Hindlimb muscle (tissue), 1 donor: ENCODE data around the gene ADK. TPM values are rescaled to one million over a fixed set of nuclear protein-coding genes. Genes with fewer than 3 reads are reported as not detected.
"Not testable (repeated sequence)": the region's sequence is repeated elsewhere in the genome, so short reads cannot be mapped to it uniquely, and the experiment has no call there.

ENCODE experiments used
- DNase-seq: peaks from one replicate; pipeline ENCODE4 v3.0.0-alpha.2; 2013
- polyA plus RNA-seq: library from polyadenylated mRNA; unstranded; fragments of 120-200 nt; gene quantifications from one replicate; pipeline ENCODE4 v1.2.1, GENCODE V29; 2013; ENCODE audit not compliant: insufficient read length

ADK gene
- polyA plus RNA-seq, 1 donor: 30.8 TPM

- DNase-seq: no peak
Measured at GRCh38 chr10:74306227-74306982, 155.4 kb downstream of the ADK start.

GRCh38 chr10:74307061-74307651 lies 156.1 kb downstream of the ADK start:
- no peak for DNase-seq

DNA sequence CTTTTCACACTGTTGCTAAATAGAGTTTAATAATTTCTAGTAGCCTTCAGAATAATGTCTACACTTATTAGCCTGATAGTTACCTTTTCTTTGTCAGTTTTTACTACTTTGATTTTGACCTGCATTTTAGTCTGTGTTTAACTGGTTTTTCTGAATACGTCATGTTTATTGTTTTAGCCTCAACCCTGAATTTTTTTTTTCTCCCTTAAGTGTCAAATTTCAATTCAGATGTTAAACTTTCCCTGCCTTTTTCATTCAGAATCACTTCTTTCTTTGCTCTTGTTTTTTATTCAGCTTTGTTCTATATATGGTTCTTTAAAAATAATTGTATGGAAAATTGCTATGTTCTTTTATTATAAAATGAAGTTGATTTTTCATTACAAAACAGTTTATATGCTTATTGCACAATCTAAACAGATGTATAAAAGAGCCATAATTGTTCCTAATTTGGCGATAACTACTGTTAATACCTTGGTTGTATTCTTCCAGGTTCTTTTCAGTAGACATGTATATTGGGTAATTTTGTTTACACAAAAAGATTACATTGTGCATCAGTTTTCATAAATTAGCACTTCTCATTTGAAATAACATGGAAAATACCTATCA lies 159.7 kb downstream of the ADK start:
- no peak for DNase-seq

DNA sequence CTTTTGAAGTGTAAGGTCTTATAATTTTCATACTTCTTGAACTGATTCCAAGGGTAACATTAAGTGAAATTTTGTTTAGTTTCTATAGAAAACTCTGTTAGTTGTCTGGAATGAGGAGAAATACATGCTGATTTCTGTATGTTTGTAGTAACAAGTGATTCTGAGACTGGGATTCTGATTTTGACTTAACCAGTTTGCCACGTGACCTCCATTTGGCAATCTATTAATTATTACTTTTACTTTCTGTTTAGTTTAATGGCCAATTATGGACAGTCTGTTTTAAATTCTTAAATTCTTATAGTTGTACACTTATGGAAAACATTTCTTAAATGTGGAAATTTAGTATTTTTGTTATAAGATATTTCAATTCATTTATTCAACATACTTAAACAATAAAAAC lies 163.1 kb downstream of the ADK start:
- DNase-seq: no peak

DNA sequence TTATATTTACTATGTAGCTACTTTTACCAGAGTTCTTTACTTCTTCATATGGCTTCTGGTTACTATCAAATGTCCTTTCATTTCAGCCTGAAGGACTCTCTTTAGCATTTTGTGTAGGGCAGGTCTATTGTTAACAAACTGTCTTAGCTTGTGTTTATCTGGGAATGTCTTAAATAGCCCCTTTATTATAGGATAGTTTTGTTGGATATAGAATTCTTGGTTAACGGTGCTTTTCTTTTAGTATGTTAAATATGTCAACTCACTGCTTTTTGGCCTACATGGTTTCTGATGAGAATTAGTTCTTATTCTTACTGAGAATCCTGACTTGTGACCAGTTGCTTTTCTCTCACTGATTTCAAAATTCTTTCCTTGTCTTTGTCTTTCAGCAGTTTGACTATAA lies 169.0 kb downstream of the ADK start:
- no peak for DNase-seq

GRCh38 chr10:74320717-74321116 lies 169.7 kb downstream of the ADK start:
- no peak for DNase-seq

DNA sequence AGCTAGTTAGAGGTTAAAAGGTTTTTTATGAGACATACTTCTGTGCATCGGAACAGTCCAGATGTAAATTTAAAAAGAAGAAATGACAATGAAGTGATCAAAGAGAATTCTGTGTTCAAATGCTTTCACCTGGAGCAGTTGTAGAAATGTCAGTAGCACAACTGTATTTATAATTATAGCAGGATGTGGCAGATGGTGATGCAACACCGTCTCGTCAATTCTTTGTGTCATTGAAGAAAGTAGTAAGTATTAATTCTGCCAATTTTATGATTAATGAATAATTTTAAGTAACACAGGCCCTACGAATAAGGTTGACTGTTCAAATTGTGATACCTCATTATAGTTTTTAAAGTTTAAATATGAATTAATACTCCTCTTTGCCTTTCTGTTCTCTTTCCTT lies 171.1 kb downstream of the ADK start:
- no peak for DNase-seq

DNA sequence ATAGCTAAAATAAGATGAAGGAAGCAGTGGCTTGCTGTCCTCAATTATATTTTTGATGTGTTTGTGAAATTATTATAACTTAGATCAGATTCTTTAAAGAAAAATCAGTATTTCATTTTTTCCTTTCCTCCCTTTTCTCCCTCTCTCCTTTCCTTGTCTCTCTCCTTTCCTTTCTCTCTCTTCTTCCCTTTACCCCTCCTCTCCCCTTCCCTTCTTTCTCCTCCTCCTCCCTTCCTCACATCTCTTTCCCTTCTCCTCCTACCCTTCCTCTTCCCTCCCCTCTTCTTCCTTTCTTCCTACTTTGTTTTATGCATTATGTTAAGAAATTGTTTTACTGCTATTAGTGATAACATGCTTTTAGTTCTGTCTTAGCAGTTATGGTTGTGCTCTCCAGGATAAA lies 171.5 kb downstream of the ADK start:
- DNase-seq: no peak

DNA sequence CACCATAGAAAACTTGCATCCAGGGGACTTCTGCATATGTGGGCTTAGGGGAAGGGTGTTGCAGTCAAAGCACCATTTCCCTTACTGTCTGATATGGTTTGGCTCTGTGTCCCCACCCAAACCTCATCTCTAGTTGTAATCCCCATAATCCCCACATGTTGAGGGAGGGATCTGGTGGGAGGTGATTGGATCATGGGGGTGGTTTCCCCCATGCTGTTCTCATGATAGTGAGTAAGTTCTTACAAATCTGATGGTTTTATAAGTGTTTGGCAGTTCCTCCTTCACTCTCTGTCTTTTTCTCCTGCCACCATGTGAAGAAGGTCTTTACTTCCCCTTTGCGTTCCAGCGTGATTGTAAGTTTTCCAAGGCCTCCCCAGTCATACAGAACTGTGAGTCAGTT lies 177.4 kb downstream of the ADK start:
- peak; percentile 2 for DNase-seq

DNA sequence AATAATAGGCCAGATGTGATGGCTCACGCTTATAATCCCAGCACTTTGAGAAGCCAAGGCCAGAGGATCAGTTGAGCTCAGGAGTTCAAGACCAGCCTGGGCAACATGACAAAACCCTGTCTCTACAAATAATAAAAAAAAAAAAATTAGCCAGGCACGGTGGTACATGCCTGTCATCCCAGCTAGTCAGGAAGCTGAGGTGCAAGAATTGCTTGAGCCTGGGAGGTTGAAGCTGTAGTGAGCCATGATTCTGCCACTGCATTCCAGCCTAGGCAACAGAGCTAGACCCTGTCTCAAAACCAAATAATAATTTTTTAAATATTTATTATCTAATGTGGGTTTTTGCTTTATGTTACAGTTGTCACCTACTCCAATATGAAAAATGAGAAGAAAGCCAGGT lies 178.9 kb downstream of the ADK start:
- DNase-seq: no peak

DNA sequence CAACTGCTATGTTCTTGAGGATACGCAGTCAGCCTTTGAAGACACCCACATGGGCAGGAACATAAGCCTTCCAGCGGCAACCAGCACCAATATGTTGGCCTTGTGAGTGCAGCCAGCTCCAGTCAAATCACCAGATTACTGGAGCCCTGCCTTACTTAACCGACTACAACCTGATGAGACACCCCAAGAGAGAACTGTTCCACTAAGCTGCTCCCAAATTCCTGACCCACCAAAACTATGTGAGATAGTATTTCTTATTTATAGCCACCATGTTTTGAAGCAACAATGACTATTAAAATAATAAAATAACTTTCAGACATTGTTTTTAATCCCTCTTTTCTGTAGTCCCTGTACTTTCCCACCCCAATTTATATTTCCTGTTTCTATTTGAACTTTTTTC lies 179.6 kb downstream of the ADK start:
- DNase-seq: no peak

DNA sequence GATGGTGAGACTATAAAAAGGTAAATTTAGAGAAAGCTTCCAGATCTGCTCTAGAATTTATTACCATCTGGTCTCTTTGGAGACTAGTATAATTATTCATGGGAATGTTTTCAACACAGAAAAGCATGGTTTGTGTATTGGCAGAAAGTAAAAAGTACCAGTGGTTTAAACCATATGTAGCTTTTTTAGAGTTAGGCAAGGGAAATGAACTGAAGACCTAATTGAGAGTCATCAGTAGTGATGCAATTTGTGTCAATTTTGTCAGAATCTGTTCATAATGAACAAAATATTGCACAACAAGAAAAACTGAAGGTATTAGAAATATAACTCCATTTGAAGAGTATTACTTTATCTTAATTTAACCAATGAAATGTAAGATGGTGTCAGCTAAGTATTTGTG lies 181.4 kb downstream of the ADK start:
- DNase-seq: no peak

- no peak for DNase-seq
Measured at GRCh38 chr10:74333174-74333573, 182.2 kb downstream of the ADK start.

- no peak for DNase-seq
Measured at GRCh38 chr10:74334221-74334620, 183.2 kb downstream of the ADK start.

DNA sequence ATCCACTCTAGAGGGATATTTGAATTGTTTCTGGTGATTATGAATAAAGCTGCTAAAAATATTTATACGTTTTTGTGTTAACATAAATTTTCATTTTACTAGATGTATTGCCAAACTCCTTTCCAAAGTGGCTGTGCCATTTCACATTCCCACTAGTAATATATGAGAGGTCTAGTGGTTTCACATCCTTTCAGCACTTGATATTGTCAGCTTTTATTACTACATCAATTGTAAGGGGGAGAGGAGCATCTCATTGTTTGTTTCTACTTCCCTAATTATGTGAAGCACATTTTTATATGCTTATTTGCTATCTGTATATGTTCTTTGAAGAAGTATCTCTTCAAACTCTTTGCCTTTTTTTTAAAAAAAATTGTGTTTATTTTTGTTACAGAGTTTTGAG lies 184.5 kb downstream of the ADK start:
- DNase-seq: no peak

GRCh38 chr10:74337330-74338016 lies 186.5 kb downstream of the ADK start:
- DNase-seq: no peak

- DNase-seq: no peak
Measured at GRCh38 chr10:74342991-74343390, 192.0 kb downstream of the ADK start.

DNA sequence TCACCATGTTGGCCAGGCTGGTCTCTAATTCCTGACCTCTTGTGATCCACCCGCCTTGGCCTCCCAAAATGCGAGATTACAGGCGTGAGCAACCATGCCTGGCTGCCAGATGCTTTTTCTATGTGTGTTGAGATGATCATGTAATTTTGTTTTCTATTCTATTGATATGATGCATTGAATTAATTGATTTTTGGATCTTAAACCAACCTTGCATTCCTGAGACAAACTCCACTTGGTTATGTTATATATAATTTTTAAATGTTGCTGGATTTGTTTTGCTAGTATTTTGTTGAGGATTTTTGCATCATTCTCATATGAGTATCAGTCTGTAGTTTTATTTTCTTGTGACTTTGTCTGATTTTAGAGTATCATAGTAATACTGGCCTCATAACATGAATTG lies 192.8 kb downstream of the ADK start:
- no peak for DNase-seq

DNA sequence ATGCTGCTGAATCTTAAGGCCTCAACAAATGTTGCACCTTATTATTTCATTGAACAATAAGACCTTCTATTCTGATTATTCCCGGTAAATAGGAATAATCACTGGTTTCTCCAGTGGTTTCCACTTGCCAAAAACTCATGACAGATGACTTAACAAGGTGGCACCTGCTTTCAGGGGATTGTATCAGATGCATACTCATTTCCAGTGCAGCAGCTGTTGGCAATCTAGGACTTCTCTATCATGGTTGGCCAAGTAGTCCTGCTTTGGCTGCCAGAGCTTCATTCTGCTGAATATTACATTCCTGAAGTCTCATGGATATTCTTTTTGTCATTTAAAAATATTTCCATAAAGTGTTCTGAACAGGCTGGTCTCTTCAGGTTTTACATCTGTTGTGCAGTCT lies 193.3 kb downstream of the ADK start:
- no peak for DNase-seq

GRCh38 chr10:74347522-74347921 lies 196.5 kb downstream of the ADK start:
- DNase-seq: no peak

DNA sequence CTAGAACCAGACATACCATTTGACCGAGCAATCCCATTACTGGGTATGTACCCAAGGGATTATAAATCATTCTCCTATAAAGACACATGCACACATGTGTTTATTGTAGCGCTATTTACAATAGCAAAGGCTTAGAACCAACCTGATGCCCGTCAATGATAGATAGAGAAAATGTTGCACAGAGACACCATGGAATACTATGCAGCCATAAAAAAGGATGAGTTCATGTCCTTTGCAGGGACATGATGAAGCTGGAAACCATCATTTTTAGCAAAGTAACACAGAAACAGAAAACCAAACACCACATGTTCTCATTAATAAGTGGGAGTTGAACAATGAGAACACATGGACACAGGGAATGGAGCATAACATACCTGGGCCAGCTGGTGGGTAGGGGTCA lies 202.0 kb downstream of the ADK start:
- not testable (repeated sequence) for DNase-seq

DNA sequence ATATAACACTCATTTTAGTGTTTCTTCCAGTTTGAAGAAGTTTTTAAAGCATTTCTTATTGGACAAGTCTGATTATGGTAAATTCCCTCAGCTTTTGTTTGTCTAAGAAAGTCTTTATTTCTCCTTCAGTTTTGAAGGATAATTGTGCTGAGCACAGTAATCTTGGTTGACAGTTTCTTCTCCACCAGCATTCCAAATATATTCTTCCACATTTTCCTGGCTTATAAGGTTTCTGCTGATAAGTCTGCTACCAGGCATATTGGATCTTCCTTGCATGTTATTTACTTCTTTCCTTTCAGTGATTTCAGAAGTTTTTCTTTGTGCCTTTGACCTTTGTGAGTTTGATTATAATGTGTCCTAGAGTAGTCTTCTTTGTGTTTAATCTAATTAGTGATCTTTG lies 210.7 kb downstream of the ADK start:
- DNase-seq: no peak

DNA sequence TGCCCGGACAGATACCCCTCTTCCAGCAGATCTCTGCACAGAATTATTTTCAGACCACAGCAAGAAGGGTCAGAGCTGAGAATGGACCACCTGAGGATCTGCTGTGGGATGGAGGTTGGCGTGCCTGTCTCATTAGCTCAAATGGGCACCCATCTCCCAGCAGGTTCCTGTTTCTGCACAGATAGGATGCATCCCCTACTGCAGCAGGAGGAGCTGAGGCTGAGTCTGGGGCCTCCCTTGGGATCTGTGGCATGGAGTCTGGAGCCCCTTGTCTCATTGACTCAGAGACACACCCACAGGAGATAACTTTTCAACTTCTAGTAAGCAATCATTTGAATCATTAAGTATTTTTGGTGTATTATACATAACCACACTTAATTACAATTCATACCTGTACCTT lies 212.7 kb downstream of the ADK start:
- no peak for DNase-seq

DNA sequence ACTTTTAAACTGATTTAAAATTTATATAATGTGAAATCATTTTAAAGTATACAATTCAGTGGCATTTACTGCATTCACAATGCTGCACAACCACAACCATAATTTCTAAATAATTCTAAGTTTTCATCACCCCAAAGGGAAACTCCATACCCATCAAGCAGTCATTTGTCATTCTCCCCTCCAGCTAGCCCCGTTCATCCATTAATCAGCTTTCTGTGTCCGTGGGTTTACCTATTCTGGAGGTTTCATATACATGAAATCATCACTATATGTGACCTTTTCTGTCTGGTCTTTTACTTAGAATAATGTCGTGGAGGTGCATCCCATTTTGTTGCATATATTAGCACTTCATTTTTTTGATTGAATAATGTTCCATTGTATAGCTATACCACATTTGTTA lies 214.1 kb downstream of the ADK start:
- DNase-seq: no peak
